NCI-H748 (cell line): ENCODE data around the gene DNAAF5.
"Not testable (repeated sequence)": the region's sequence is repeated elsewhere in the genome, so short reads cannot be mapped to it uniquely, and the experiment has no call there.

Source experiments
- DNase-seq: peaks from one replicate; lab custom pipeline; 2025; ENCODE audit not compliant: unreplicated experiment; lab: John Stamatoyannopoulos, UW

DNAAF5 gene

GRCh38 chr7:729140-730000 lies 2.9 kb downstream of the DNAAF5 start:
- DNase-seq: no peak

GRCh38 chr7:730501-731439 lies 4.3 kb downstream of the DNAAF5 start:
- no peak for DNase-seq

GRCh38 chr7:731440-732085 lies 5.1 kb downstream of the DNAAF5 start:
- DNase-seq: no peak

- peak; percentile 11 for DNase-seq
These were observed 5.6 kb downstream of the DNAAF5 start for GRCh38 chr7:732094-732541.

GRCh38 chr7:732556-732955 lies 6.1 kb downstream of the DNAAF5 start:
- DNase-seq: no peak

GRCh38 chr7:734214-734613 lies 7.7 kb downstream of the DNAAF5 start:
- no peak for DNase-seq

GRCh38 chr7:734808-735207 lies 8.3 kb downstream of the DNAAF5 start:
- DNase-seq: no peak

GRCh38 chr7:738241-738640 lies 11.7 kb downstream of the DNAAF5 start:
- DNase-seq: no peak

GRCh38 chr7:738723-739454 lies 12.4 kb downstream of the DNAAF5 start:
- no peak for DNase-seq

GRCh38 chr7:739455-739982 lies 13.0 kb downstream of the DNAAF5 start:
- no peak for DNase-seq

GRCh38 chr7:739983-740942 lies 13.8 kb downstream of the DNAAF5 start:
- no peak for DNase-seq

GRCh38 chr7:741191-741671 lies 14.7 kb downstream of the DNAAF5 start:
- no peak for DNase-seq

- DNase-seq: no peak
These were observed 15.4 kb downstream of the DNAAF5 start for GRCh38 chr7:741850-742249.

- no peak for DNase-seq
These were observed 16.3 kb downstream of the DNAAF5 start for GRCh38 chr7:742791-743190.

- DNase-seq: not testable (repeated sequence)
These were observed 17.0 kb downstream of the DNAAF5 start for GRCh38 chr7:743341-744127.

- DNase-seq: not testable (repeated sequence)
These were observed 17.6 kb downstream of the DNAAF5 start for GRCh38 chr7:744128-744520.

GRCh38 chr7:744854-745430 lies 18.4 kb downstream of the DNAAF5 start:
- no peak for DNase-seq
